Activated T-cell treated with anti-CD3 and anti-CD28 coated beads for 24 hours (primary cell): ENCODE measurements around the gene ORC5.

ENCODE experiments used
- DNase-seq: peaks from one replicate; pipeline ENCODE4 v3.0.0-alpha.2; 2020; ENCODE audit warnings: low read depth

Gene ORC5

GRCh38 chr7:104126411-104126841, 81.4 kb downstream of the ORC5 start:
- DNase-seq: no peak

- no peak for DNase-seq
Observed at GRCh38 chr7:104124893-104125477, 82.8 kb downstream of the ORC5 start.

GRCh38 chr7:104124469-104124868, 83.3 kb downstream of the ORC5 start:
- DNase-seq: no peak

GRCh38 chr7:104123786-104124185, 84.0 kb downstream of the ORC5 start:
- DNase-seq: no peak

- DNase-seq: no peak
Observed at GRCh38 chr7:104113788-104114187, 94.0 kb downstream of the ORC5 start.

GRCh38 chr7:104112623-104113022, 95.2 kb downstream of the ORC5 start:
- DNase-seq: no peak

- no peak for DNase-seq
Observed at GRCh38 chr7:104111271-104111670, 96.5 kb downstream of the ORC5 start.

GRCh38 chr7:104106108-104106905, 101.5 kb downstream of the ORC5 start:
- no peak for DNase-seq

GRCh38 chr7:104098890-104099289, 108.9 kb downstream of the ORC5 start:
- DNase-seq: no peak

- DNase-seq: no peak
Observed at GRCh38 chr7:104096683-104097082, 111.1 kb downstream of the ORC5 start.

- DNase-seq: no peak
Observed at GRCh38 chr7:104093127-104093526, 114.7 kb downstream of the ORC5 start.

GRCh38 chr7:104091242-104091641, 116.6 kb downstream of the ORC5 start:
- no peak for DNase-seq

- DNase-seq: no peak
Observed at GRCh38 chr7:104089612-104090011, 118.2 kb downstream of the ORC5 start.

GRCh38 chr7:104089061-104089460, 118.8 kb downstream of the ORC5 start:
- no peak for DNase-seq
